Measurements from ENCODE around the gene KCTD14.

DNA sequence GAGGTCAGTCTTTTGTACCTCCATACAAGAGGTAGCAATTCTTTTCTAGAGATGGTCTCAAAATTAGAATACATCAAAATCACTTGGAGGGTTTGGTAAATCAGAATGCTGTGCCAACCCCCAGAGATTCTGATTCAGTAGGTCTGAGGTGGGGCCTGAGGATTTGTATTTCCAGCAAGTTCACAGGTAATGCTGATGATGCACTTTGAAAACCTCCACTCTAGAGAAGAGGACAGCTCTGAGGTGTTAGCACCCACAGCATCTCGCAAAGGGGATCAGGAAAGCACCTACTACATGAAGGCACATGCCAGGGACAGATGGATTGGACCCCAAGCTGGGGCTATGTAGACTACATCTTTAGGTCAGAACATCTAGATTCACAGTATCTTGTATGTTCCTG, 7.2 kb downstream of the KCTD14 start:
- TF ChIP-seq FOXP1 (CRISPR knock-in tag; IDR thresholded peaks at IDR 0.05; ENCODE audit: borderline replicate concordance), result no peak
- TF ChIP-seq CTCF (IDR thresholded peaks at IDR 0.05), result no peak
- TF ChIP-seq, protein P1, sequence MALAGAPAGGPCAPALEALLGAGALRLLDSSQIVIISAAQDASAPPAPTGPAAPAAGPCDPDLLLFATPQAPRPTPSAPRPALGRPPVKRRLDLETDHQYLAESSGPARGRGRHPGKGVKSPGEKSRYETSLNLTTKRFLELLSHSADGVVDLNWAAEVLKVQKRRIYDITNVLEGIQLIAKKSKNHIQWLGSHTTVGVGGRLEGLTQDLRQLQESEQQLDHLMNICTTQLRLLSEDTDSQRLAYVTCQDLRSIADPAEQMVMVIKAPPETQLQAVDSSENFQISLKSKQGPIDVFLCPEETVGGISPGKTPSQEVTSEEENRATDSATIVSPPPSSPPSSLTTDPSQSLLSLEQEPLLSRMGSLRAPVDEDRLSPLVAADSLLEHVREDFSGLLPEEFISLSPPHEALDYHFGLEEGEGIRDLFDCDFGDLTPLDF (CRISPR knock-in tag; IDR thresholded peaks at IDR 0.05), result no peak
- TF ChIP-seq, protein P2, sequence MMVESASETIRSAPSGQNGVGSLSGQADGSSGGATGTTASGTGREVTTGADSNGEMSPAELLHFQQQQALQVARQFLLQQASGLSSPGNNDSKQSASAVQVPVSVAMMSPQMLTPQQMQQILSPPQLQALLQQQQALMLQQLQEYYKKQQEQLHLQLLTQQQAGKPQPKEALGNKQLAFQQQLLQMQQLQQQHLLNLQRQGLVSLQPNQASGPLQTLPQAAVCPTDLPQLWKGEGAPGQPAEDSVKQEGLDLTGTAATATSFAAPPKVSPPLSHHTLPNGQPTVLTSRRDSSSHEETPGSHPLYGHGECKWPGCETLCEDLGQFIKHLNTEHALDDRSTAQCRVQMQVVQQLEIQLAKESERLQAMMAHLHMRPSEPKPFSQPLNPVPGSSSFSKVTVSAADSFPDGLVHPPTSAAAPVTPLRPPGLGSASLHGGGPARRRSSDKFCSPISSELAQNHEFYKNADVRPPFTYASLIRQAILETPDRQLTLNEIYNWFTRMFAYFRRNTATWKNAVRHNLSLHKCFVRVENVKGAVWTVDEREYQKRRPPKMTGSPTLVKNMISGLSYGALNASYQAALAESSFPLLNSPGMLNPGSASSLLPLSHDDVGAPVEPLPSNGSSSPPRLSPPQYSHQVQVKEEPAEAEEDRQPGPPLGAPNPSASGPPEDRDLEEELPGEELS (CRISPR knock-in tag; IDR thresholded peaks at IDR 0.05), result no peak
- TF ChIP-seq SMAD3 (CRISPR knock-in tag; IDR thresholded peaks at IDR 0.05; ENCODE audit: borderline replicate concordance), result no peak
- no peak for TF ChIP-seq ZNF263 (CRISPR knock-in tag; IDR thresholded peaks at IDR 0.05; ENCODE audit: low read depth)

All from WTC11 (cell line).